Head of caudate nucleus (tissue), 42 donors: ENCODE results near the gene MKS1.
A peak's percentile ranks its signal among the peaks of the same experiment; 100 is the strongest.

Source experiments
- DNase-seq, 42 donors: peaks; one replicate each; pipeline versions ENCODE4 v3.0.0 to v3.0.0-alpha.2; 2020 to 2021; ENCODE audit warnings: mixed read lengths in 7 of 42
- intact Hi-C: fragments of 100-400 bp; cut with DNase I; formaldehyde crosslinking; loops from one replicate; pipeline ENCODE4 v1.15.0; 2022

The MKS1 gene

DNA sequence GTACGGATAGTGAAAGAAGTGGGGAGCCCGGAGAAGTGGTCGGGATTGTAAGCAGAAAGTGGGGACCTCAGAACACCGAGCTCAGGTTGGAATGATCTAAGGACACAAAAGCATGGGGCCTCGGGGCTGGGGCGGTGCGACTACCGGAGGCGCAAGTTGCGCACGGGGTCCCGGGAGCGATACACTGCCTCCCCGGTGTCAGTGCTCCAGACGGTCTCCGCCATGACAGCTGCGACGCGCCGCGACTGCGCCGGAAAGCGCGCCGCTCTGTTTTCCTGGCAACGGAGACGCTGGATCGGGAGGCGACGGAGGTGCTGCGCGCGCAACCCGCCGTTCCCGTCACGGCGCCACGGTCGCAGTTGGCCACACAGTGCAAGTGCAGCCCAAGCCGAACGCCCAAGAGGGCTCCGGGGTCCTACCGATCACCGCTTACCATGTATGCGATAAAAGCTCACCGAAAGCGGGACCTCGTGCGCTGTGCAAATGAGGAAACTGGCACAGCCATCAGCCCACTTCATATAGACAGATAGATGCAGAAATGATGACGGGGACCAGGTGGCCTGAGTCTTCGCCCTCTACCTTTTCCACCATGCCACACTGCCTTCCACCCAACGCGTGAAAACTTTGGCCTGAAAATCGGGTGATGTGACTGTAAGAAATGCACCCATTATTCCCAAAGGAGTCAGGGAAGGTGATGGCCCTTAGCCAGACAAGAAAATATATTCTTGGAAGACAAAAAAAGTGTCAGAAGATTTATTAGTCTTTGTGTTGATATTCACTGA lies at the start of gene MKS1:
TSS of gene MKS1 (minus strand) at position 249 of the 782 bp plus-strand sequence. CDS start at position 224, 25 bp downstream.
- DNase-seq, result peak; percentile 91 to 98 (median 96)
- intact Hi-C loops, result no loop called here

DNA sequence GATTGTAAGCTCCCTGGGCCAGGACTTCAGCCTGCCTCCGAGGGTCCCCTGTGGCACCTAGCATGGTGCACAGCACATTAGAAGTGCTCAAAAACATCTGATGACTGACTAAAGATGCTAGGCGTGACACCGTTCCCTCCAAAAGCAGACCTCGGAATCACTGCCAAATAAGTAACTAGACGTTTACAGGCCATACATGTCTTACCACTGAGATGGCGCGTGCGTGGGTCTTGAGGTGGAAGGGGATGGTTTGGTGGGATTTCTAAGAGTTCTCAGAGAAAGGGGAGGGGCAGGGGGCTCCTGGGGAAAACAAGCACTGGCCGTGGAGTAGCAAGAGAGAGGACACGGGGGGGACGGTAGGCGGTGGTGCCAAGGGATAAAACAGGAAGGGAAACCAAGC lies 49.3 kb upstream of the MKS1 start:
- intact Hi-C loops, result no loop called here
- peak in 1 of 42 donors; percentile 24 for DNase-seq

DNA sequence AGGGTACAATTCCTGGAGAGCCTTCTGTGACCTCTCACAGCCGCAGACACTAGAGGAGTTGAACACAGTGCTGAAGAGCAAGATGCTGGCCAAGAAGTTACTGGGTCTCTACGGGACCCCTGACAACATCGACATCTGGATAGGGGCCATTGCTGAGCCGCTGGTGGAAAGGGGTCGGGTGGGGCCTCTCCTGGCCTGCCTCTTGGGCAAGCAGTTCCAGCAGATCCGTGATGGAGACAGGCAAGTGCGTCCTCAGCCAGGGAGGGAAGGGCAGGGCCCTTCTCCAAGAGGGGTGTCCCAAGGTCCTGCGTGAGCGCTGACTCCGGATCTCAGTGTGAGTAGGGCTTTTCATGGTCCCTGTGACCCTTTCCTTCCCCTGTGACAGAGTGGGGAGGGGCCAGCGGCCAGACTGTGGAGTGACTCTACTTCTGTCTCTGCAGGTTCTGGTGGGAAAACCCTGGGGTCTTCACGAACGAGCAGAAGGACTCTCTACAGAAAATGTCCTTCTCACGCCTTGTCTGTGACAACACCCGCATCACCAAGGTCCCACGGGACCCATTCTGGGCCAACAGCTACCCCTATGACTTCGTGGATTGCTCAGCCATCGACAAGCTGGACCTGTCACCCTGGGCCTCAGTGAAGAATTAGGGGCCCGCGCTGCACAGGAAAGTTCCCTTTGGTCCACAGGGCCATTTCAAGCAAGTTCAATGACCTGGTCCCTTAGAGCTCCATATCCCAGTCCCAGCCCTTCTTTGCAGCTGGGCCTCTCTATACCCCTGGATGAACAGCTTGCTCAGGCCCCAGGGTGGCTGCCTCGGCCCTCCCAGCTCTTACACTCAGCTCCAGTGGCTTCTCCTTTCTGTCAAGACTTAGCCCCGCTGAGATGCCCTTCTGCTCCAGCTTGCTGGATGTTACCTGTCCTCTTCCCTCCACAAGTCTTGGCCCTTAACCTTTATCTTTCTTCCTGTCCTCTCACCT lies 48.6 kb upstream of the MKS1 start:
- intact Hi-C loops, result no loop called here
- peak in 3 of 42 donors; percentile 8 to 9 (median 8) for DNase-seq

DNA sequence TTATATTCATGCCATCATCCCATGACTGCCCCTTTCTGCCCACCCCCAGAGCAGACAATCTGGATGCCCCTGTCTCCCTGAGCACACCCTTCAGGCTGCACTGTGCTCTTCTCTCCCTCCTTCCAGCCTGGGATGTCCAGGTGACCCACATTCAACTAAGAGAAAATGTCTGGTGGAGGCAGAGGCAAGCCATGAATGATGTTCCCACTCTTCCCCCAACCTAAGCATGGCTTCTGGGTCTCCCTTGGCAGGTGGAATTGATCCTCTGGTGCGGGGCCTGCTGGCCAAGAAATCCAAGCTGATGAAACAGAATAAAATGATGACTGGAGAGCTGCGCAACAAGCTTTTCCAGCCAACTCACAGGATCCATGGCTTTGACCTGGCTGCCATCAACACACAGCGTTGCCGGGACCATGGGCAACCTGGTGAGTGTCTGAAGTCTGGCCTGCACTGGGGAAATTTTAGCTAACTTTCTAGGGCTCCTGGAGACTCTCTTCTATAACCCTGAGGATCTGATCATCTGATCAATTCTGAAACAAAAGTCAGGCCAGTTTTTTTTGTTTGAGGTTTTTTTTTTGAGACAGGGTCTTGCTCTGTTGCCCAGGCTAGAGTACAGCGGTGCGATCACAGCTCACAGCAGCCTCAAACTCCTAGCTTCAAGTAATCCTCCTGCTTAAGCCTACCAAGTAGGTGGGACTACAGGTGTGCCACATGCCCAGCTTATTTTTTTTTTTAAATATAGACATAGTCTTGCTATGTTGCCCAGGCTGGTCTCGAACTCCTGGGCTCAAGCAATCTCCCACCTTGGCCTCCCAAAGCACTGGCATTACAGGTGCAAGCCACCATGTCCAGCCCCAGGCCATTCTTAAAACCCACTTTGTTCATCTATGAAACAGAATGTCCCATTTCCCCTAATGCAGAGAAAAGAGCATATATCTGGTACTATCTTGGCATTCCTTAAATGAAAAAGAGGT lies 47.1 kb upstream of the MKS1 start:
- DNase-seq, result peak in 4 of 42 donors; percentile 1 to 13 (median 10)
- intact Hi-C loops, result no loop called here

- intact Hi-C loops, result no loop called here
- DNase-seq, result peak in 2 of 42 donors; percentile 31 to 38
Measured at GRCh38 chr17:58265271-58265670, 46.2 kb upstream of the MKS1 start.

DNA sequence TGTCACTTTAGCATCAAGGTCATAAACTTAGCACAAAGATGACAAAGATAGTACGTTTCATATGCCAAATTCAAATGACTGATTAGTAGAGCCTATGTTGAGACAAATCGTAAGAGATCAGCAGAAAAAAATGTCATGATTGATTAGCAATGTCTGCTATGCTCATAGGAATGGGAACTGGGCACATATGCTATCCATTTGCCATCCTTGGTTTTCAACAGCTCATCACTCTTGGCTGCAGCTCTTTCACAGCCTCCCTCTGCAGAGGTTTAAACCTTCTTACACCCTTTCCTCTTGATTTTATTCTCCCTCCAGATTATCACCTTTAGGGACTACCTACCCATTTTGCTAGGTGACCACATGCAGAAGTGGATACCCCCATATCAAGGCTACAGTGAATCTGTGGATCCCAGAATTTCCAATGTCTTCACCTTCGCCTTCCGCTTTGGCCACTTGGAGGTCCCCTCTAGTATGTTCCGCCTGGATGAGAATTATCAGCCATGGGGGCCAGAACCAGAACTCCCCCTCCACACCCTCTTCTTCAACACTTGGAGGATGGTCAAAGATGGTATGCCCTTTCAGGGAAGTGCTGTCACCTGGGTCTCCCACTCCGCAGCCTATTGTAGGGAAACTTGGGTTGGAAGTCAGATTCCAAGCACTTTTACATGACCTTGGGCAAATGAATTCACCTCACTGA lies 45.5 kb upstream of the MKS1 start:
- DNase-seq, result peak in 3 of 42 donors; percentile 2 to 17 (median 7)
- intact Hi-C loops, result no loop called here

DNA sequence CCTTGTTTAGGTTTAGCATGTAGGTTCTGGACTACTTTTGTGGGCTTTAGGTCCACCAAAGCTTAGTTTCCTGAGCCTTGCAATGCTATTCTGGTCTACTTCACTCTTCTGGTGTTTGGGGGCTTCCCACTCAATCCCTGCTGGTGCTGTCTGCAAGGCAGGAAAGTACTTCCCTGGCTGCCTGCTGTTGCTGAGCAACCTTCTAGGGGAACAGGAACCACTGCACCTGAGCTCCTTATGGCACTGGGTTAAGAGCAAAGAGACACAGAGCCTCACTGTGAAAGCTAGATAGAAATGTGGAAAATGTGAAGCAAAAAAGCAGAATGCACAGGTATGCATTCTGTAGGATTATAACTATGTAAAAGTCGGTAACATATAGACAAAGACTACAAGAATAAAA lies 44.7 kb upstream of the MKS1 start:
- DNase-seq, result peak in 12 of 42 donors; percentile 15 to 47 (median 26)
- intact Hi-C loops, result no loop called here

GRCh38 chr17:58262149-58262548 lies 43.1 kb upstream of the MKS1 start:
- peak in 1 of 42 donors; percentile 23 for DNase-seq
- intact Hi-C loops, result no loop called here

DNA sequence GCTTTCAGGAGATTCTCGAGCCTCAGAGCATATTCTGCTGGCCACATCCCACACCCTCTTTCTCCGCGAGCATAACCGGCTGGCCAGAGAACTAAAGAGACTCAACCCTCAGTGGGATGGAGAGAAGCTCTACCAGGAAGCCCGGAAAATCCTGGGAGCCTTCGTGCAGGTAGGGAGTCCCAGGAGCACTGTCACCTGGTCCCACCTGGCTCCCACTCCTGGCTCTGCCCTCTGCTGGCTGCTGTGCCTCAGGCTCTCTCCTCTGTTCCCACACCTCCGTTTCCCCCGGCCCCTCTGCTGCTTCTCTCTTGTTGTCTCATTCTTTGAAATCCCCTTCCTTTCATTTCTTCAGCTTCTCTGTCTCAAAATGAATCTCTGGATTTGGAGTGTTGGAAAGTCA lies 35.7 kb upstream of the MKS1 start:
- intact Hi-C loops, result no loop called here
- DNase-seq, result no peak

DNA sequence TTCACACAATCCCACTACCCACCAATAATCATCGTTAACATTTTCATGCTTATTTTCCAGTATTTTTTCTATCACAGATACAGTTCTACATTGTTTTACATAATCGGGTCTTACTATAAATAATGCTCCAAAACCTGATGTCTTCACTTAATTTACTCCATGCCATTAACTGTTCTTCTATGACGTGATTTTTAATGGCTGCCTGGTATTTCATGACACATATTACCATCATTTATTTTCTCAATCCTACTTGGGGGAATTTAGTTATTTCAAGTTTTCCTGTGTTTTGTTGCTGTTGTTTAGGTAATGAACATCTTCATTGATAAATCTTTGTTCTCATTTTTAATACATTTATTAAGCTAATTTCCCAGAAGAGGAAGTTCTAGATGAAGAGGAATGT lies 34.0 kb upstream of the MKS1 start:
- intact Hi-C loops, result no loop called here
- DNase-seq, result no peak

DNA sequence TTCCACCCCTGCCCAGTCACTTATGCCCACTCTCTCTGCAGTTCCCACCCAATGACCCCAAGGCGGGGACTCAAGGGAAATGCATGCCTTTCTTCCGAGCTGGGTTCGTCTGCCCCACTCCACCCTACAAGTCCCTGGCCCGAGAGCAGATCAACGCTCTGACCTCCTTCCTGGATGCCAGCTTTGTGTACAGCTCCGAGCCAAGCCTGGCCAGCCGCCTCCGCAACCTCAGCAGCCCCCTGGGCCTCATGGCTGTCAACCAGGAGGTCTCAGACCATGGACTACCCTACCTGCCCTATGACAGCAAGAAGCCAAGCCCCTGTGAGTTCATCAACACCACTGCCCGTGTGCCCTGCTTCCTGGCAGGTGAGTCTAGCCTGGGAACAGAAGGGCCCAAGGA lies 33.1 kb upstream of the MKS1 start:
- intact Hi-C loops, result no loop called here
- no peak for DNase-seq

- DNase-seq, result peak in 2 of 42 donors; percentile 7 to 24
- intact Hi-C loops, result no loop called here
Measured at GRCh38 chr17:58250344-58251011, 31.4 kb upstream of the MKS1 start.

DNA sequence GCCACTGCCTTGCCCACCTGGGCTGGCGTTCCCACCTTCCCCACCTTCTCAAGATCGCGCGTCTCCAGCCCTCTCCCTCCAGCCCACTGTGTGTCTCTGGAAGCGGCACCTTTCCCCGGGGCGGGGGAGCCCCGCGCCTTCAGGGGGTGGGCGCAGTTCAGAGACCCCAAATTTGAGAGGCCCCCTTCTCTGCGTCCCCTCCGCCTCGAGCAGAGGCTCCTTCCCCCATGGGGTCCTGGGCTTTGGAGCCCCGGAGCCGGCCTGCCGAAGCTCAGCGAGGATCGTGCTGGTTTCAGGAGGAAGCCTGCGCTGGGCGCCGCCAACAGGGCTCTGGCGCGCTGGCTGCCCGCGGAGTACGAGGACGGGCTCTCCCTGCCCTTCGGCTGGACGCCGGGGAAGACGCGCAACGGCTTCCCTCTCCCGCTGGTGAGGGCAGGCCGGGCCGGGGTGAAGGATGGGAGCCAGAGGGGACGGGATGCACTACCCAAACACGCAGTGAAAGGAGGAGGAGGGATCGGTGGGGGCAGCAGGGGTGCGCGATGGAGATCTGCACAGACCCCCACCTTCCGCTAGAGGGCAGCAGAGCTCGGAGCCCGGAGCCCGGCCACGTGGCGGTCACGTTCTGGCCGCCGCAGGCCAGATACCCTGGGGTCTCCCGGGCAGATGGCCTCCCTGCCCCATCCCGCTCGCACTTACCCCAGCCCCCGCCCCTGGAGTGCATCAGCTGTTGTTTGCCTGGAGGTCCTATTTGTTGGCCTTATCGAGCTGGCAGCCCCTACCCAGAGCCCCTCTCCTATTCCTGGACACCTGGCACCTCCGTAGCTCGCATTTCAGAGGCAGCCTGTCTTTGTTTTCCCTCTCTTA lies 30.4 kb upstream of the MKS1 start:
- DNase-seq, result peak; percentile 42 to 89 (median 76)
- intact Hi-C loops, result no loop called here

DNA sequence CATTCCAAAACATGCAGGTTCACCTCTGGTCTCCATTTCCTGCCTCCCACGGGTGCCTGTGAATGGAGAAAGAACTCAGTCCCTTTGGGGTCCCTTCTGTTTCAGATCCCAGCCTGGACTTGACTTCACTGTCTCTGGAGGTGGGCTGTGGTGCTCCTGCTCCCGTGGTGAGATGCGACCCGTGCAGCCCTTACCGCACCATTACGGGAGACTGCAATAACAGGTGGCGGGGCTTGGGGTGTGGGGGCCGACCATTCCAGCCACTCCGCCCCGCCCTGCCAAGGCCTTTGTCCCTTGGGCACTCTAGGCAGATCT lies 29.9 kb upstream of the MKS1 start:
- DNase-seq, result peak in 2 of 42 donors; percentile 9 to 13
- intact Hi-C loops, result no loop called here

- intact Hi-C loops, result no loop called here
- no peak for DNase-seq
Measured at GRCh38 chr17:58247511-58248363, 28.7 kb upstream of the MKS1 start.

DNA sequence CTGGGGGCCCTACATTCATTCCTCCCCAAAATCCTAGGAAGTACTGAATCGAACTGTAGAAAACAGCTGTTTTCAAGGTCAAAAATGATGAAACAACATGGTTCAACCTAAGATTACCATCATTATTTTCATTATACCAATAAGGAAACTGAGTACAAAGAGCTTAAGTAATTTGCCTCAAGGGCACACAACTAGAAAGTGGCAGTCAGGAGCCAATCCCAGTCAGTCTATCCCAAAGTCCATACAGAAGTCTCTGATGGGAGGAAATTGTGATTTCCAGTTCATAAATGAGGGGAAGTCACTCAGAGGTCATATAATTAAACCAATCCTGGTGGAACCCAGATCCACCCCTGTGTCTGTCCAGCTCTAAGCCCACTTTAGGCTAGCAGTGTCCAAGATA lies 27.7 kb upstream of the MKS1 start:
- intact Hi-C loops, result no loop called here
- DNase-seq, result no peak
